K562 (cell line): ENCODE results near the gene REG3A. TPM values are rescaled to one million over a fixed set of nuclear protein-coding genes. Genes with fewer than 3 reads are reported as not detected.
A peak's percentile ranks its signal among the peaks of the same experiment; 100 is the strongest.

ENCODE experiments used
- ATAC-seq: fragments of 200-7000 bp; cut with Tn5 transposase; 3 replicates; pipeline ENCODE4 v1.9.1; 2020; ENCODE audit warnings: moderate library complexity
- BruUV-seq: library from RNA; stranded (reverse); fragments of 400-500 nt; replicated peaks from 2 replicates; lab custom pipeline; 2021; lab: Mats Ljungman, UMichigan
- CTCF ChIA-PET: fragments of 300-600 bp; formaldehyde crosslinking; extraction: SDS; loops from one replicate; lab custom pipeline; 2021; ENCODE audit warnings: low intra/inter-chr PET ratio; lab: Yijun Ruan, JAX
- POLR2A ChIA-PET: fragments of 300-600, 350-650 bp; sonication (Branson Sonifier 250); formaldehyde crosslinking; extraction: SDS; loops from one replicate; lab custom pipeline; 2021; ENCODE audit warnings: antibody characterized with exemption, inconsistent platforms; lab: Yijun Ruan, JAX
- DNase-seq, 4 experiments: peaks; one replicate each; pipeline versions ENCODE4 v3.0.0 to v3.0.0-alpha.2; 2011 to 2018; ENCODE audit warnings: low spot score in 3 of 4, mixed read lengths in 3 of 4; ENCODE audit errors: extremely low read depth in 1 of 4
- FAIRE-seq: peaks from 2 replicates; lab custom pipeline; 2011; peaks lifted over from hg19 to GRCh38; lab: Jason Lieb, UNC
- H2AFZ ChIP-seq: 2 replicates; pipeline ENCODE4 v1.6.0; 2011; ENCODE audit warnings: low read depth, low read length, control low read depth, inconsistent platforms
- H3K27ac ChIP-seq: fragments of 200-600 bp; 3 replicates; pipeline ENCODE4 v1.8.0; 2011; ENCODE audit warnings: low read depth, mild to moderate bottlenecking, control low read depth, inconsistent platforms, low read length, moderate library complexity, mixed read lengths; ENCODE audit errors: extremely low read depth
- H3K27me3 ChIP-seq, 2 experiments: fragments of 300-600 bp in 1 of 2; 2 replicates in 1 of 2; 3 replicates in 1 of 2; pipeline versions ENCODE4 v1.6.0 to v1.8.0; 2011; ENCODE audit warnings: inconsistent platforms in 2 of 2, low read length in 2 of 2, mild to moderate bottlenecking in 1 of 2, mixed read lengths in 1 of 2, moderate library complexity in 1 of 2; ENCODE audit not compliant: control insufficient read depth in 2 of 2, insufficient read depth in 2 of 2
- H3K36me3 ChIP-seq: fragments of 300-600 bp; 3 replicates; pipeline ENCODE4 v1.8.0; 2011; ENCODE audit warnings: mild to moderate bottlenecking, low read length, inconsistent platforms; ENCODE audit not compliant: control insufficient read depth, insufficient read depth
- H3K4me1 ChIP-seq, 2 experiments: fragments of 200-600 bp in 1 of 2; replicated peaks in 1 of 2; 2 replicates in 1 of 2; 3 replicates in 1 of 2; pipeline versions ENCODE4 v1.5.1 to v1.8.0; 2011; ENCODE audit warnings: inconsistent platforms in 2 of 2, low read length in 2 of 2, mild to moderate bottlenecking in 1 of 2, mixed read lengths in 1 of 2, moderate library complexity in 1 of 2; ENCODE audit not compliant: control insufficient read depth in 2 of 2, insufficient read depth in 2 of 2
- H3K4me2 ChIP-seq: 2 replicates; pipeline ENCODE4 v1.6.1; 2011; ENCODE audit warnings: low read length, control low read depth, inconsistent platforms, mixed read lengths; ENCODE audit not compliant: insufficient read depth
- H3K4me3 ChIP-seq: fragments of 200-600 bp; sonication (generic), shearing (Covaris generic); 2 replicates; pipeline ENCODE4 v1.5.1; 2016; ENCODE audit warnings: control low read depth, inconsistent platforms
- H3K79me2 ChIP-seq: fragments of 200-600 bp; 3 replicates; pipeline ENCODE4 v1.8.0; 2011; ENCODE audit warnings: low read length, inconsistent platforms; ENCODE audit not compliant: control insufficient read depth, insufficient read depth
- H3K9ac ChIP-seq, 2 experiments: 2 replicates each; pipeline versions ENCODE4 v1.6.0 to v1.6.1; 2011; ENCODE audit warnings: low read depth in 2 of 2, low read length in 2 of 2, control low read depth in 1 of 2, inconsistent platforms in 1 of 2, mild to moderate bottlenecking in 1 of 2, mixed read lengths in 1 of 2; ENCODE audit not compliant: insufficient read depth in 1 of 2
- H3K9me1 ChIP-seq: one replicate; pipeline ENCODE4 v1.6.0; 2011; ENCODE audit warnings: inconsistent platforms, mild to moderate bottlenecking, low read length, moderate library complexity; ENCODE audit not compliant: control insufficient read depth, insufficient read depth
- H3K9me3 ChIP-seq: replicated peaks from 2 replicates; pipeline ENCODE4 v1.5.1; 2011; ENCODE audit warnings: low read depth, low read length, inconsistent platforms; ENCODE audit not compliant: control insufficient read depth, insufficient read depth
- H4K20me1 ChIP-seq: replicated peaks from 2 replicates; pipeline ENCODE4 v1.6.1; 2011; ENCODE audit warnings: low read length, inconsistent platforms, mixed read lengths; ENCODE audit not compliant: control insufficient read depth, insufficient read depth
- BCOR ChIP-seq: fragments of 450-650 bp; IDR thresholded peaks from 2 replicates; pipeline ENCODE4 v1.6.1; 2016
- ERF ChIP-seq: fragments of 450-650 bp; formaldehyde crosslinking; IDR thresholded peaks from 2 replicates; pipeline ENCODE4 v1.4.0; 2020; ENCODE audit warnings: mild to moderate bottlenecking, mixed read lengths
- HNRNPH1 ChIP-seq: fragments of 200-400 bp; formaldehyde crosslinking; optimal IDR thresholded peaks from 2 replicates; pipeline ENCODE3; 2017; ENCODE audit warnings: low read depth, mild to moderate bottlenecking, low read length, moderate library complexity
- NRF1 ChIP-seq, 2 experiments: fragments of 450-650 bp; IDR thresholded peaks in 1 of 2; conservative IDR thresholded peaks in 1 of 2; 2 replicates each; pipeline ENCODE4 v1.6.1; 2014; ENCODE audit warnings: mild to moderate bottlenecking in 2 of 2
- SFPQ ChIP-seq: fragments of 200-400 bp; formaldehyde crosslinking; IDR thresholded peaks from 2 replicates; pipeline ENCODE4 v1.6.1; 2017; ENCODE audit warnings: mild to moderate bottlenecking, low read depth, low read length, moderate library complexity
- ZFP1 ChIP-seq: fragments of 450-650 bp; formaldehyde crosslinking; IDR thresholded peaks from 2 replicates; pipeline ENCODE4 v1.4.0; 2020; ENCODE audit warnings: mild to moderate bottlenecking, mixed read lengths
- WGBS: fragments of 100-300 bp; shearing (Covaris generic); methylation state at CpG from one replicate; pipeline ENCODE4 v1.1.6; 2016; ENCODE audit warnings: low coverage, mixed read lengths; ENCODE audit not compliant: insufficient coverage; ENCODE audit errors: missing lambda C conversion rate; 5-methylcytosine and 5-hydroxymethylcytosine counted together
- in situ Hi-C: fragments of 300-500 bp; cut with MboI; formaldehyde crosslinking; loops from 4 replicates; pipeline ENCODE4 v1.15.0; 2018; ENCODE audit warnings: inconsistent platforms, mixed read lengths
- intact Hi-C: fragments of 100-400 bp; cut with micrococcal nuclease; formaldehyde crosslinking; loops from 2 replicates; pipeline ENCODE4 v1.14.2; 2022
- polyA plus RNA-seq, 8 experiments: library from polyadenylated mRNA; depleted of rRNA in 4 of 8; stranded (reverse) in 5 of 8; unstranded in 3 of 8; fragments of >200 nt; fragmentation: Nextera tagmentation in 2 of 8; fragmentation: Illumina TruSeq in 1 of 8; extraction: Ambion mirVana in 2 of 8; extraction: Trizol in 1 of 8; gene quantifications; 2 replicates each; pipeline versions ENCODE4 v1.2.1 to v1.2.3, GENCODE V29; 2011 to 2014; ENCODE audit warnings: inconsistent platforms in 1 of 8, missing spikeins in 1 of 8
- total RNA-seq, 7 experiments: library from RNA; depleted of rRNA in 6 of 7; stranded (reverse); fragments of >200 nt in 6 of 7; fragmentation: Illumina TruSeq in 2 of 7; extraction: Trizol in 2 of 7; gene quantifications; 2 replicates each; pipeline versions ENCODE4 v1.2.1 to v1.2.3, GENCODE V29; 2011 to 2021; ENCODE audit warnings: low replicate concordance in 1 of 7

The REG3A gene
- total and polyA plus RNA-seq, 9 of the 15 experiments (the other 6 are each of a cell fraction or from before 2014, with no cell fraction given): not detected

DNA sequence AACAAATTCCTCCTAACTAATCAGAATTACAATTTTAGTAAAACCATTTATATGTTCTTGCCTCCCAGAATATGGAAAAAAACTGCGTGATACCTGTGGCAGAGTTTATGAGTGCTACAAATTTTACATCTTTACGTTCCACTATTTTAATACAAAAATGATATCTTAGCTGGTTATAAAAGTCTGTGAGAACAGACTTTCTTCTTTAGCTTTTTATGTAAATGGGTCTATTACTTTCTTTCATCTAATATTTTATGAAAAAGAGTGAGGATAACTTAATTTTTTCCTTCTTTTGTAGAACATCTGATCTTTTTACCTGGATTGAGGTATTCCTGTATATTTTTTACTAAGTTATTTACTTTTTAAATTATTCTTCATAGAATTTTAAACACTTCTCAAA lies 22.1 kb upstream of the REG3A start:
- Histone ChIP-seq H4K20me1 (no peaks in the 10 kb centered on the region), H3K9ac (no peak overlapping the region), H3K79me2 (no peaks in the 10 kb centered on the region), H3K27ac (no peak overlapping the region), H3K4me2 (no peak overlapping the region), H3K36me3 (no peaks in the 10 kb centered on the region), H3K9me3 (no peaks in the 10 kb centered on the region), H3K27me3 (no peaks in the 10 kb centered on the region), H3K9me1 (no peaks in the 10 kb centered on the region), H3K4me1 (no peaks in the 10 kb centered on the region), H2AFZ (no peak overlapping the region), H3K4me3 (no peak overlapping the region)
- in situ Hi-C loops (no loop called here), intact Hi-C loops (no loop called here)
- ChIA-PET CTCF (no interaction called here), POLR2A (no interaction called here)
- DNase-seq: no peak
- TF ChIP-seq ERF (CRISPR knock-in tag) (no peak), ZFP1 (CRISPR knock-in tag) (0 out of 2 replicates have a peak, but pooled peaks have one; percentile 20)
- 3% methylated on average over 2 of the region's 2 CpGs for WGBS
- no TSS peak for BruUV-seq
- FAIRE-seq: no peak
- ATAC-seq: no peak

- no peaks in the 10 kb centered on the region for H3K27me3 ChIP-seq
- BruUV-seq: no TSS peak
- no peaks in the 10 kb centered on the region for H3K4me1 ChIP-seq
- POLR2A ChIA-PET: no interaction called here
- H3K4me2 ChIP-seq: no peak overlapping the region
- H3K9me3 ChIP-seq: no peaks in the 10 kb centered on the region
- WGBS: 0% methylated on average over 2 of the region's 2 CpGs
- H3K79me2 ChIP-seq: no peaks in the 10 kb centered on the region
- intact Hi-C loops: no loop called here
- no peak overlapping the region for H3K9ac ChIP-seq
- no peaks in the 10 kb centered on the region for H3K36me3 ChIP-seq
- TF ChIP-seq BCOR (no peak), NRF1 (conservative IDR thresholded peaks at IDR 0.05 in 1 of 2, IDR thresholded peaks at IDR 0.05 in 1 of 2) (no peak), SFPQ (no peak), HNRNPH1 (no peak)
- FAIRE-seq (no peak), ATAC-seq (no peak), DNase-seq (no peak)
- H3K9me1 ChIP-seq: no peaks in the 10 kb centered on the region
- CTCF ChIA-PET: no interaction called here
- no peaks in the 10 kb centered on the region for H4K20me1 ChIP-seq
- no peak overlapping the region for H3K27ac ChIP-seq
- H2AFZ ChIP-seq: no peak overlapping the region
- in situ Hi-C loops: no loop called here
- H3K4me3 ChIP-seq: no peak overlapping the region
Observed at GRCh38 chr2:79180092-79180491, 20.5 kb upstream of the REG3A start.
